ENCODE results near the gene RSL1D1. TPM values are rescaled to one million over a fixed set of nuclear protein-coding genes. Genes with fewer than 3 reads are reported as not detected.
"Not testable (repeated sequence)": the region's sequence is repeated elsewhere in the genome, so short reads cannot be mapped to it uniquely, and the experiment has no call there.

Gene RSL1D1
- total RNA-seq, 2 experiments from 2014 or later, result 128 to 221 TPM

DNA sequence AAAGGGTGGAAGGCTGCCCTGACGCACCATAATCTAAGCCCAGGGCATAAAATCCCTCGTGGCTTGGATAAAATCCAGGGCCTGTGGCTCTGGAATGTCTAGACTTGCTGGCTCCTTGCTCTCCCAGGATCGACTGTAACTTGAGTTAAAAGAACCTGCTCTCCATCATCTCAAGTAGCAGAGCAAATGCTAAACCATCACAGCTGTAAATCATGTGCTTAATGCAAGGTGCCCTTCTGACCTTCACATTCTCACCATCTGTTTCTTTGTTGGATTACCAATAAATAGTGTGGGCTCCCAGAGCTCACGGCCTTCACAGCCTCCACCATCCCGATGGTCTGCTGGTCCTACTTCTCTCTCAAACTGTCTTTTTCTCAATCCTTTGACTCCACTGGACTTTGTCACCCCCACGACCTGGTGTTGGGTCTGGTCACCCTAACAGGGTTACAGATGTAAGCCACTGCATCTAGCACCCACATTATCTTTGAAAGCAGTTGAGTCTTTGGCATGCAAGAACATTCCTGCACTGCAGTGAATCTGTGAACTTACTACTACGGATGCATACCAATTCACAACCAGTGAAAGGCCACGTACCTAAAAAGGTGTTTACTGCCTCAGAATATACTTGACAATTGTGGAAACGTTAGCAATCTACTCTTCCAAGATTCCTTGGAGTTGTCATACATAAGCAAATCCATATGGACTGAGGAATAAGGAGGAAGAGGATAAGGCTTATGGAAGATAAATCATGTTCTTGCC lies 15.3 kb downstream of the RSL1D1 start:
- H3K27ac Mint-ChIP-seq, result no peak overlapping the region
- no peaks in the 10 kb centered on the region for H3K4me1 Mint-ChIP-seq
- no peak for DNase-seq
- H3K4me3 Mint-ChIP-seq, result no peak overlapping the region
- CTCF ChIA-PET, result interaction anchor here (0.6 to 1.0 kb wide), 2 partner anchors 26 to 38 kb away, joined by 3 read pairs; no protein-coding TSS in a partner anchor
- H3K9me3 Mint-ChIP-seq (ENCODE audit: low read depth), result no peaks in the 10 kb centered on the region
- H3K36me3 Mint-ChIP-seq, result peaks cover 30% of the 10 kb centered on the region
- no peaks in the 10 kb centered on the region for H3K27me3 Mint-ChIP-seq
- ATAC-seq, result no peak

DNA sequence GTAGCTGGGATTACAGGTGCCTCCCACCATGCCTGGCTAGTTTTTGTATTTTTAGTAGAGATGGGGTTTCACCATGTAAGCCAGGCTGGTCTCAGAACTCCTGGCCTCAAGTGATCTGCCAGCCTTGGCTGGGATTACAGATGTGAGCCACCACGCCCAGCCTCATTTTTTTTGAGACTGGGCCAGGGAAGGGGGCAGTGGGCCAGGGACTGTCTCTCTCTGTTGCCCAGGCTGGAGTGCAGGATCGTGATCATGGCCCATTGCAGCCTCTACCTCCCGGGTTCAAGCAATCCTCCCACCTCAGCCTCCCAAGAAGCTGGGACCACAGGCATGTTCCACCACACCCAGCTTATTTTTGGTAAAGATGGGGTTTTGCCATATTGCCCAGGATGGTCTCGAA lies 16.0 kb downstream of the RSL1D1 start:
- H3K36me3 Mint-ChIP-seq, result peaks cover 27% of the 10 kb centered on the region
- DNase-seq, result no peak
- no peak for ATAC-seq
- H3K9me3 Mint-ChIP-seq (ENCODE audit: low read depth), result no peaks in the 10 kb centered on the region
- H3K4me1 Mint-ChIP-seq, result no peaks in the 10 kb centered on the region
- H3K4me3 Mint-ChIP-seq, result no peak overlapping the region
- CTCF ChIA-PET, result interaction anchor here (0.6 to 1.2 kb wide), 3 partner anchors 9 to 38 kb away, joined by 3 to 4 read pairs (median 3); no protein-coding TSS in a partner anchor
- no peaks in the 10 kb centered on the region for H3K27me3 Mint-ChIP-seq
- no peak overlapping the region for H3K27ac Mint-ChIP-seq

DNA sequence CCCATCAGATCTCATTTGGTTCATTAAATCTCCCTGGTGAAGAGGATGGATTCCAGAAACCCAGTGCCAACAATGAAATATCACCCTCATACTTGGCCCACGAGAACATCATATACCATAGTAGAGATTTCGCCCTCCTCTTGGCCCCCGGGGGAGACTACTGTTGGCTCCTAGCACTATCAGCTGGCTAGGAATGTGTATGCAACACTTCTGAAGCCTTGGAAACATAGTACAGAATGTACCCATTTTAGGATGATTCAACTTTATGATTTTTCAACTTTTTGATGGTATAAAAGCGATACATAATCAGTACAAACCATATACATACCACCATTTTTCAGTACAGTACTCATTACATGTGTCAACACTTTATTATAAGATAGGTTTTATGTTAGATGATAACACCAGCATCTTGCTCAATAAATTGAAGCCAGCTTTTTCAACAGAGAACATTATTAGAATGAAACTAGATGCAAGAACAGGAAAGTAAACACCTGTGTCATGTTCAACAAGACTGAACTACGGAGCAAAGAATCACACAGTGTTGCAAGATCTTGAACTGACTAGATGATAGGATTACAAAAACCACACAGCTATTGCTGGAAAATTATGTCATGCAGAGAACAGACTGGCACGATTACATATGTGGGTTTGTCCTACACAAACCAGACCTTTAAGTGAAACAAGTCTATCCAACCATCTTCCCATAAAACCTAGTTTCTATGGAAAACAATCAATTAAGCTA lies 17.2 kb downstream of the RSL1D1 start:
- Mint-ChIP-seq H3K4me1 (no peaks in the 10 kb centered on the region), H3K27ac (no peak overlapping the region), H3K27me3 (no peaks in the 10 kb centered on the region), H3K4me3 (no peak overlapping the region), H3K36me3 (peaks cover 18% of the 10 kb centered on the region), H3K9me3 (ENCODE audit: low read depth) (no peaks in the 10 kb centered on the region)
- CTCF ChIA-PET, result interaction anchor here (0.8 to 1.2 kb wide), 2 partner anchors 10 kb away, joined by 3 to 4 read pairs; no protein-coding TSS in a partner anchor
- no peak for DNase-seq
- no peak for ATAC-seq

DNA sequence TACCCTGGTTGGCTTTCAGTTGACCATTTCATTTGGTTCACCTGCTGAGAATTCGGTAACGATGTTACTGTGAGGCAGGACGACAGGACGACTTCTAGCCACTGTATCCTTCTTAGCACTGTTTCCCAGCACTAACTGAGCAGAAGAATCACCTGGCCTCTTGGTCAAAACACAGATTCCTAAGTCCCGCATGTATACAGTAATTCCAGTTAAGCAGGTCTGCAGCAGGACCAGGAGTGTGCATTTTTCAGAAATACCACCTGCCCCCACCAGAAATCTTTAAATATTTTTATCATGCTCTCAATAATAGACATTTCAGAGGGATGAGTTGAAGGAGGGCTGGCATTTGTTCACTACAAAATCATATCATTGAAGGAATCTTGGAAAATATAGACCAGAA lies 22.6 kb downstream of the RSL1D1 start:
- no peak overlapping the region for H3K4me3 Mint-ChIP-seq
- H3K36me3 Mint-ChIP-seq, result no peaks in the 10 kb centered on the region
- no peak overlapping the region for H3K27ac Mint-ChIP-seq
- H3K9me3 Mint-ChIP-seq (ENCODE audit: low read depth), result no peaks in the 10 kb centered on the region
- ATAC-seq (no peak), DNase-seq (no peak)
- CTCF ChIA-PET, result no interaction called here
- H3K27me3 Mint-ChIP-seq, result peaks cover 3% of the 10 kb centered on the region
- no peaks in the 10 kb centered on the region for H3K4me1 Mint-ChIP-seq

DNA sequence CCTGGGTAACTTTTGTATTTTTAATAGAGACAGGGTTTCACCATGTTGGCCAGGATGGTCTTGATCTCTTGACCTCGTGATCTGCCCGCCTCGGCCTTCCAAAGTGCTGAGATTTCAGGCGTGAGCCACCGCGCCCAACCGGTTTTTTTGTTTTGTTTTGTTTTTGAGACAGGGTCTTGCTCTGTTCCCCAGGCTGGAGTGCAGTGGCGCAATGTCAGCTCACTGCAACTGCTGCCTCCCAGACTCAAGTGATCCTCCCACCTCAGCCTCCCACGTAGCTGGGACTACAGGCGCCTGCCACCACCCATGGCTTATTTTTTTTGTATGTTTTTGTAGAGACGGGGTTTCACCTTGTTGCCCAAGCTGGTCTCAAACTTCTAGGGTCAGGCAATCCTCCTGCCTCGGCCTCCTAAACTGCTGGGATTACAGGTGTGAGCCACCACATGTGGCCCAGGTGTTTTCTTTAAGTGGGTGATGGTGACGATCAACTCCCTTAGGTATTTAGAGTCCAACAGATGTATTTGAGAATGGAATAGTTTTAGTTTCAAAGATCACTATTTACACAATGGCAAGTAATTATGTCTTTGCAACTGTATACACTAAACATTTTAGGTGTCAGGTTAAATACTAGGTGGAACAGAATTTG lies 25.7 kb downstream of the RSL1D1 start:
- H3K27me3 Mint-ChIP-seq; H3K9me3 Mint-ChIP-seq (ENCODE audit: low read depth); H3K4me3 Mint-ChIP-seq; H3K27ac Mint-ChIP-seq; DNase-seq; CTCF ChIA-PET; H3K4me1 Mint-ChIP-seq; ATAC-seq; H3K36me3 Mint-ChIP-seq: not testable (repeated sequence)

DNA sequence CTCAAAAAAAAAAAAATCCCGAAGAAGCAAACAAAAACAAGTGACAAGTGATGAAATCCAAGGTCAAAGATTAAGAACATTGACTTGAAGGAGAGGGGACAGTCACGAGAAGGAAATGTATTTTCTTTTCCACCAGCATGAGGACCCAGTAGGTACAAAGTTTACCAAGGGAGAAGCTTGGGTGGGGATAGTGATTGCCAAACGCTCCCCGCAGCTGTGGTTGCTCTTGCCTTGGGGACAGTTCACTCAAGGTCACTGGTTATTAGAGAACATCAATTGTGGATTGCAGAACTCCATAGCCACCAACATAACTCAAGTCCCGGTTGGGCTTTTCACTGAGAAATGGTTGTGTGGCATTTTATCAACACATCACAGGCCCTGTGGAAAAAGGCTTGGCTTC lies 27.0 kb downstream of the RSL1D1 start:
- Mint-ChIP-seq H3K4me1 (no peaks in the 10 kb centered on the region), H3K27ac (no peak overlapping the region), H3K4me3 (no peak overlapping the region), H3K9me3 (ENCODE audit: low read depth) (no peaks in the 10 kb centered on the region), H3K27me3 (peaks cover 3% of the 10 kb centered on the region), H3K36me3 (no peaks in the 10 kb centered on the region)
- ATAC-seq (no peak), DNase-seq (no peak)
- CTCF ChIA-PET, result interaction anchor here (0.6 to 1.5 kb wide), 4 partner anchors 10 to 292 kb away, joined by 3 to 5 read pairs (median 3); partner anchors contain the start of gene ZC3H7A

DNA sequence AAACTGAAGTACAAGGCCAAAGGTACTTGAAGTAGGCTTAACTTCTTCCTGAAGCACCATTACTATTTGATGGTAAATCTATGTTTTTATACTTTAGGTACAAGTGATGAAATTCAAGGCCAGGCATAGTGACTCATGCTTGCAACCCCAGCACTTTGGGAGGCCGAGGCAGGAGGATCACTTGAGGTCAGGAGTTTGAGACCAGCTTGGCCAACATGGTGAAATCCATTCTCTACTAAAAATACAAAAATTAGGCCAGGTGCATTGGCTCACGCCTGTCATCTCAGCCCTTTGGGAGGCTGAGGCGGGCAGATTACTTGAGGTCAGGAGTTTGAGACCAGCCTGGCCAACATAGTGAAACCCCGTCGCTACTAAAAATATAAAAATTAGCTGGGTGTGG lies 27.7 kb downstream of the RSL1D1 start:
- CTCF ChIA-PET, result interaction anchor here (0.6 to 1.5 kb wide), 3 partner anchors 27 to 291 kb away, joined by 3 to 5 read pairs (median 3); partner anchors contain the start of gene ZC3H7A
- ATAC-seq; H3K27ac Mint-ChIP-seq; H3K4me1 Mint-ChIP-seq; H3K36me3 Mint-ChIP-seq; H3K27me3 Mint-ChIP-seq; H3K4me3 Mint-ChIP-seq; DNase-seq; H3K9me3 Mint-ChIP-seq (ENCODE audit: low read depth): not testable (repeated sequence)

DNA sequence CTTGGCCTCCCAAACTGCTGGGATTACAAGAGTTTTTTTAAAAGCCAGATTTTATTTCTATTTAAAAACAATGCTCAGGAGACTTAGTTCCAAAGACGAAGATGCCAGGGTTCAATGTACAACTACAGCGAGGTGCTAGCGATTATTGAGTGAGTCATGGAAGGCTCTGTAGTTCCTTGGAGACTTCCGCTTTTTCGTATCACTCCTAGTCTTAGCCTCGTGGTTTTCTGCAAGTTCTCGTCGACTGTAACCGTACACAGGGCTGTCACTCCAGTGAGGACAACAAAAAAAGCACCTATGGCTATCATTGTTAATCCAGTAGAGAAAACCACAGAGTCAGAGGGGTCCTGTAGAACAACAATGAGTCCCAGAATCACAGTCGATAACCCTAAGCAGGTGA lies 31.5 kb downstream of the RSL1D1 start:
- no peaks in the 10 kb centered on the region for H3K4me1 Mint-ChIP-seq
- H3K4me3 Mint-ChIP-seq, result no peak overlapping the region
- H3K36me3 Mint-ChIP-seq, result no peaks in the 10 kb centered on the region
- no peak overlapping the region for H3K27ac Mint-ChIP-seq
- H3K9me3 Mint-ChIP-seq (ENCODE audit: low read depth), result no peaks in the 10 kb centered on the region
- ATAC-seq, result no peak
- H3K27me3 Mint-ChIP-seq, result peaks cover 2% of the 10 kb centered on the region
- no peak for DNase-seq
- CTCF ChIA-PET, result no interaction called here

DNA sequence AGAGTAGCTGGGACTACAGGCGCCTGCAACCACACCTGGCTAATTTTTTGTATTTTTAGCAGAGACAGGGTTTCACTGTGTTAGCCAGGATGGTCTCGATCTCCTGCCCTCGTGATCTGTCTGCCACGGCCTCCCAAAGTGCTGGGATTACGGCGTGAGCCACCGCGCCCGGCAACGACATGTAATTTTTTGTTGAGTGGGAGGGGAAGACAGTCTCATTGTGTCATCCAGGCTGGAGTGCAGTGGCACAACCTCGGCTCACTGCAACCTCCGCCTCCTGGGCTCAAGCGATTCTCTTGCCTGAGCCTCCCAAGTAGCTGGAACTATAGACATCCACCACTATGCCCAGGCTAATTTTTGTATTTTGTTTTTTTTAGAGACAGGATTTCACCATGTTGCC lies 32.4 kb downstream of the RSL1D1 start:
- DNase-seq; H3K4me3 Mint-ChIP-seq; CTCF ChIA-PET; ATAC-seq; H3K36me3 Mint-ChIP-seq; H3K4me1 Mint-ChIP-seq; H3K9me3 Mint-ChIP-seq (ENCODE audit: low read depth); H3K27me3 Mint-ChIP-seq; H3K27ac Mint-ChIP-seq: not testable (repeated sequence)

DNA sequence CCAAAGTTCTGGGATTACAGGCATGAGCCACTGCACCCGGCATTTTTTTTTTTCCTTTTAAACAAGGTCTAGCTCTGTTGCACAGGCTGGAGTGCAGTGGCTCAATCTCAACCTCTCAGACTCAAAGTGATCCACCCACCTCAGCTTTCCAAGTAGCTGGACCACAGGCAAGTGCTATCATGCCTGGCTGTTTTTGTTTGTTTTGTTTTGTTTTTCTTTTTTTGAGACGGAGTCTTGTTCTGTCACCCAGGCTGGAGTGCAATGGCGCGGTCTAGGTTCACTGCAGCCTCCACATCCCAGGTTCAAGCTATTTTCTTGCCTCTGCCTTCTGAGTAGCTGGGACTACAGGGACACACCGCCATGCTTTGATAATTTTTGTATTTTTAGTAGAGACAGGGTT lies 35.2 kb downstream of the RSL1D1 start:
- peaks cover 2% of the 10 kb centered on the region for H3K27me3 Mint-ChIP-seq
- no peak overlapping the region for H3K4me3 Mint-ChIP-seq
- H3K4me1 Mint-ChIP-seq, result peaks cover 6% of the 10 kb centered on the region
- H3K9me3 Mint-ChIP-seq (ENCODE audit: low read depth), result no peaks in the 10 kb centered on the region
- DNase-seq, result no peak
- no peaks in the 10 kb centered on the region for H3K36me3 Mint-ChIP-seq
- CTCF ChIA-PET, result no interaction called here
- H3K27ac Mint-ChIP-seq, result no peak overlapping the region
- no peak for ATAC-seq

DNA sequence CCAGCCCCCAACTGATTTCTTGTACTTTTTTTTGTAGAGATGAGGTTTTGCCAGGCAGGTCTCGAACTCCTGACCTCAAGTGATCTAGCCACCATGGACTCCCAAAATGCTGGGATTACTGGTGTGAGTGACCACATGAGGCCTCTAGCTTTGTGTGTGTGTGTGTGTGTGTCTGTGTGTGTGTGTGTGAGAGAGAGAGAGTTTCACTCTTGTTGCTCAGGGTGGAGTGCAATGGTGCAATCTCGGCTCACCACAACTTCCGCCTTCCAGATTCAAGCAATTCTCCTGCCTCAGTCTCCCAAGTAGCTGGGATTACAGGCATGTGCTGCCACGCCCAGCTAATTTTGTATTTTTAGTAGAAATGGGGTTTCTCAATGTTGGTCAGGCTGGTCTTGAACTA lies 36.5 kb downstream of the RSL1D1 start:
- not testable (repeated sequence) for ATAC-seq; H3K36me3 Mint-ChIP-seq; H3K9me3 Mint-ChIP-seq (ENCODE audit: low read depth); DNase-seq; H3K27ac Mint-ChIP-seq; H3K27me3 Mint-ChIP-seq; H3K4me3 Mint-ChIP-seq
- CTCF ChIA-PET, result interaction anchor here (0.6 to 1.4 kb wide), 2 partner anchors 283 to 418 kb away, joined by 3 to 5 read pairs; no protein-coding TSS in a partner anchor
- peaks cover 14% of the 10 kb centered on the region for H3K4me1 Mint-ChIP-seq

DNA sequence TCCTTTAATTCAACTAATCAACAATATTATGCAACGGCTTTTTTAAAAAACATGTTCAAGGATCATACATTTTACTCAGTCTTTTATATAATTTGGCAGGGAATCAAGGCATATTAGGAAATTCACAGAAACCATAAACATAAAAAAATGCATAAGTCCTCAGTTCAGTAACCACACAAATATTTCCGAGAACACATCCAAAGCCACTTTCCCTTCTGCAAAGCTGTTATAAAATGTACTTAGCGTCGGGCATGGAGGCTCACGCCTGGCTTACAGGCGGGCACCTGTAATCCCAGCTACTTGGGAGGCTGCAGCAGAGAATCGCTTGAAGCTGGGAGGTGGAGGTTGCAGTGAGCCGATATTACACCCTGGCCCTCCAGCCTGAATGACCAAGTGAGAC lies 44.6 kb downstream of the RSL1D1 start:
- ATAC-seq (no peak), DNase-seq (no peak)
- Mint-ChIP-seq H3K27me3 (peaks cover 8% of the 10 kb centered on the region), H3K4me3 (no peak overlapping the region), H3K4me1 (peaks cover 9% of the 10 kb centered on the region), H3K9me3 (ENCODE audit: low read depth) (no peaks in the 10 kb centered on the region), H3K36me3 (peaks cover 5% of the 10 kb centered on the region), H3K27ac (no peak overlapping the region)
- CTCF ChIA-PET, result interaction anchor here (1.7 kb wide), 1 partner anchor 9 kb away, joined by 5 read pairs; the partner anchor contains the start of gene ZC3H7A

DNA sequence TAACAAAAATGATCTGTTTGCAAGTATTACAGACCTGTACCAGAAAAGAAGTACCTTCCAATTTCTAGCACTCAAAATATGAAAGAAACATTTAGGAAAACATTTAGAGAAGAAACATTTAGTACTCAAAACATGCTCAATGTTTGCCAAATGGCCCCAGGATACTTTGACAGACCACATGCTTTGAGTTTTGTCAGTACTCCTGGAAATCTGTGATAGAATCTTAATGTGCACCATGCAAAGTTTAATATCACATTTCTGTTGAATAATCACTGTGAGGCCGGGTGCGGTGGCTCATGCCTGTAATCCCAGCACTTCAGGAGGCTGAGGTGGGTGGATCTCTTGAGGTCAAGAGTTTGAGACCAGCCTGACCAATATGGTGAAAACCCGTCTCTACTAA lies 45.8 kb downstream of the RSL1D1 start:
- H3K4me3 Mint-ChIP-seq, result no peak overlapping the region
- ATAC-seq (no peak), DNase-seq (no peak)
- H3K36me3 Mint-ChIP-seq, result peaks cover 5% of the 10 kb centered on the region
- CTCF ChIA-PET, result no interaction called here
- no peak overlapping the region for H3K27ac Mint-ChIP-seq
- H3K4me1 Mint-ChIP-seq, result peaks cover 8% of the 10 kb centered on the region
- H3K9me3 Mint-ChIP-seq (ENCODE audit: low read depth), result no peaks in the 10 kb centered on the region
- peaks cover 8% of the 10 kb centered on the region for H3K27me3 Mint-ChIP-seq
